SK-N-SH (cell line): ENCODE measurements around the gene SSC4D.

Source experiments
- CHD2 ChIP-seq: fragments of 150-350 bp; IDR thresholded peaks from 2 replicates; pipeline ENCODE4 v1.6.1; 2018; ENCODE audit warnings: low read length; ENCODE audit not compliant: partially characterized antibody
- EZH2phosphoT487 ChIP-seq: fragments of 200-600 bp; sonication (generic); IDR thresholded peaks from 2 replicates; pipeline ENCODE4 v1.6.1; 2017; ENCODE audit warnings: low read depth, mixed run types, mild to moderate bottlenecking, antibody characterized with exemption, moderate library complexity, borderline replicate concordance
- FOXM1 ChIP-seq: IDR thresholded peaks from 2 replicates; pipeline ENCODE4 v1.4.0; 2012; ENCODE audit warnings: low read depth, mild to moderate bottlenecking
- JUND ChIP-seq: IDR thresholded peaks from 2 replicates; pipeline ENCODE4 v1.4.0; 2012
- POLR2AphosphoS5 ChIP-seq: IDR thresholded peaks from 2 replicates; pipeline ENCODE4 v1.6.1; 2012; ENCODE audit warnings: low read depth, low read length
- RFX5 ChIP-seq: IDR thresholded peaks from 2 replicates; pipeline ENCODE4 v1.6.1; 2012; ENCODE audit warnings: mild to moderate bottlenecking, improper control_type of control experiment, low read length
- SIN3A ChIP-seq: IDR thresholded peaks from 2 replicates; pipeline ENCODE4 v1.6.1; 2012; ENCODE audit warnings: low read depth, mild to moderate bottlenecking, low read length, moderate library complexity, borderline replicate concordance
- TAF1 ChIP-seq: IDR thresholded peaks from 2 replicates; pipeline ENCODE4 v1.6.1; 2012; ENCODE audit warnings: low read depth, mild to moderate bottlenecking, low read length, moderate library complexity, borderline replicate concordance
- YY1 ChIP-seq: IDR thresholded peaks from 2 replicates; pipeline ENCODE4 v1.4.0; 2012; ENCODE audit warnings: low read depth, mild to moderate bottlenecking
- TF ChIP-seq, protein P1 (sequence below): fragments of 200-600 bp; sonication (generic); IDR thresholded peaks from 2 replicates; pipeline ENCODE4 v1.6.1; 2017; ENCODE audit warnings: antibody characterized with exemption, mild to moderate bottlenecking, moderate library complexity
- TF ChIP-seq, protein P2 (sequence below): fragments of 150-350 bp; IDR thresholded peaks from 2 replicates; pipeline ENCODE4 v1.6.1; 2016; ENCODE audit warnings: mild to moderate bottlenecking, low read depth, low read length
- TF ChIP-seq, protein P3 (sequence below): IDR thresholded peaks from 2 replicates; pipeline ENCODE4 v1.4.0; 2012; ENCODE audit warnings: low read depth, borderline replicate concordance

DNA sequence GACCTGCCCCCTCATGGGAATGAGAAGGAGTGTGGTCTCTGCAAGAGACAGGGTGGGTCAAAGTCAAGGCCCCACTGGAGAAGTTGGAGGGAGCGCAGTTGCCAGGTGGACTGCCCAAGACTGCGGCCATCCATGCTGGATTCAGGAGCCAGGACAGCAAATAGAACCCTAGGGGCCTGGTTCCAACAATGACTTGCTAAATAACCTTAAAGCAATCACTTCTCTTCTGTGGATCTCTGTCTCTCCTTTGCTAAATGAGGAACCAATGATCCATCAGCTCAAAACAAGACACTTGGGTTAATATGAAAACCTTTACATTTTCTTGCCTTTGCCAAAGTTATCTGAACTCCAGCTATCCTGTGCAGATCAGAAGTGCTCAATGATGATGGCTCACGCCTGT, 38.1 kb downstream of the SSC4D start:
- TF ChIP-seq POLR2AphosphoS5 (no peak), JUND (no peak), TAF1 (no peak), RFX5 (no peak), EZH2phosphoT487 (no peak), CHD2 (no peak), YY1 (no peak), SIN3A (no peak), FOXM1 (no peak)
- TF ChIP-seq, protein P1, sequence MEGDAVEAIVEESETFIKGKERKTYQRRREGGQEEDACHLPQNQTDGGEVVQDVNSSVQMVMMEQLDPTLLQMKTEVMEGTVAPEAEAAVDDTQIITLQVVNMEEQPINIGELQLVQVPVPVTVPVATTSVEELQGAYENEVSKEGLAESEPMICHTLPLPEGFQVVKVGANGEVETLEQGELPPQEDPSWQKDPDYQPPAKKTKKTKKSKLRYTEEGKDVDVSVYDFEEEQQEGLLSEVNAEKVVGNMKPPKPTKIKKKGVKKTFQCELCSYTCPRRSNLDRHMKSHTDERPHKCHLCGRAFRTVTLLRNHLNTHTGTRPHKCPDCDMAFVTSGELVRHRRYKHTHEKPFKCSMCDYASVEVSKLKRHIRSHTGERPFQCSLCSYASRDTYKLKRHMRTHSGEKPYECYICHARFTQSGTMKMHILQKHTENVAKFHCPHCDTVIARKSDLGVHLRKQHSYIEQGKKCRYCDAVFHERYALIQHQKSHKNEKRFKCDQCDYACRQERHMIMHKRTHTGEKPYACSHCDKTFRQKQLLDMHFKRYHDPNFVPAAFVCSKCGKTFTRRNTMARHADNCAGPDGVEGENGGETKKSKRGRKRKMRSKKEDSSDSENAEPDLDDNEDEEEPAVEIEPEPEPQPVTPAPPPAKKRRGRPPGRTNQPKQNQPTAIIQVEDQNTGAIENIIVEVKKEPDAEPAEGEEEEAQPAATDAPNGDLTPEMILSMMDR = no peak
- TF ChIP-seq, protein P2, sequence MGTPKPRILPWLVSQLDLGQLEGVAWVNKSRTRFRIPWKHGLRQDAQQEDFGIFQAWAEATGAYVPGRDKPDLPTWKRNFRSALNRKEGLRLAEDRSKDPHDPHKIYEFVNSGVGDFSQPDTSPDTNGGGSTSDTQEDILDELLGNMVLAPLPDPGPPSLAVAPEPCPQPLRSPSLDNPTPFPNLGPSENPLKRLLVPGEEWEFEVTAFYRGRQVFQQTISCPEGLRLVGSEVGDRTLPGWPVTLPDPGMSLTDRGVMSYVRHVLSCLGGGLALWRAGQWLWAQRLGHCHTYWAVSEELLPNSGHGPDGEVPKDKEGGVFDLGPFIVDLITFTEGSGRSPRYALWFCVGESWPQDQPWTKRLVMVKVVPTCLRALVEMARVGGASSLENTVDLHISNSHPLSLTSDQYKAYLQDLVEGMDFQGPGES = no peak
- TF ChIP-seq, protein P3, sequence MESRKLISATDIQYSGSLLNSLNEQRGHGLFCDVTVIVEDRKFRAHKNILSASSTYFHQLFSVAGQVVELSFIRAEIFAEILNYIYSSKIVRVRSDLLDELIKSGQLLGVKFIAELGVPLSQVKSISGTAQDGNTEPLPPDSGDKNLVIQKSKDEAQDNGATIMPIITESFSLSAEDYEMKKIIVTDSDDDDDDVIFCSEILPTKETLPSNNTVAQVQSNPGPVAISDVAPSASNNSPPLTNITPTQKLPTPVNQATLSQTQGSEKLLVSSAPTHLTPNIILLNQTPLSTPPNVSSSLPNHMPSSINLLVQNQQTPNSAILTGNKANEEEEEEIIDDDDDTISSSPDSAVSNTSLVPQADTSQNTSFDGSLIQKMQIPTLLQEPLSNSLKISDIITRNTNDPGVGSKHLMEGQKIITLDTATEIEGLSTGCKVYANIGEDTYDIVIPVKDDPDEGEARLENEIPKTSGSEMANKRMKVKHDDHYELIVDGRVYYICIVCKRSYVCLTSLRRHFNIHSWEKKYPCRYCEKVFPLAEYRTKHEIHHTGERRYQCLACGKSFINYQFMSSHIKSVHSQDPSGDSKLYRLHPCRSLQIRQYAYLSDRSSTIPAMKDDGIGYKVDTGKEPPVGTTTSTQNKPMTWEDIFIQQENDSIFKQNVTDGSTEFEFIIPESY = no peak
